ENCODE data around the gene SYT17.

GRCh38 chr16:19163215-19163614 lies 4.8 kb upstream of the SYT17 start:
- TF ChIP-seq CTCF (optimal IDR thresholded peaks at IDR 0.05 in 1 of 3, IDR thresholded peaks at IDR 0.05 in 1 of 3, conservative IDR thresholded peaks at IDR 0.05 in 1 of 3; ENCODE audit: extremely low read depth in 1 of 3, insufficient read depth in 2 of 3, low read length in 3 of 3) = no peak
- no peak for TF ChIP-seq EZH2 (IDR thresholded peaks at IDR 0.05; ENCODE audit: low read length)
